Measurements from ENCODE around the gene ATXN1.

DNA sequence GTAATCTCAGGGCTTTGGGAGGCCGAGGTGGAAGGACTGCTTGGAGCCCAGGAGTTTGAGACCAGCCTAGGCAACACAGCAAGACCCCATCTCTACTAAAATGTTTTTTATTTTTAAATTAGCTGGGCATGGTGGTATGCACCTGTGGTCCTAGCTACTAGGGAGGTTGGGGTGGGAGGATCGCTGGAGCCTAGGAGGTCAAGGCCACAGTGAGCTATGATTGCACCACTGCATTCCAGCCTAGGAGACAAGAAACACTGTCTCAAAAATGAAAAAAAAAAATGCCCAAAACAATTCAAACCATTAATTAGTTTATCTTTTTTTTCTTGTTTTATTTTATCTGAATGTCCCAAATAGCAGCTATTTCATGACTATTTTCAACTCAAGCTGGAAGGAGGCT lies 437.1 kb downstream of the ATXN1 start:
- TF ChIP-seq CEBPB (IDR thresholded peaks at IDR 0.05) (no peak), POLR2AphosphoS2 (conservative IDR thresholded peaks at IDR 0.05; ENCODE audit: low read length) (no peak), KDM5A (IDR thresholded peaks at IDR 0.05) (no peak), RFX5 (IDR thresholded peaks at IDR 0.05) (no peak), REST (IDR thresholded peaks at IDR 0.05) (no peak), POLR2A (IDR thresholded peaks at IDR 0.05; ENCODE audit: low read length) (no peak)
